Measurements from ENCODE around the gene EP400. TPM values are rescaled to one million over a fixed set of nuclear protein-coding genes. Genes with fewer than 3 reads are reported as not detected.

The EP400 gene
- total RNA-seq, 1 donor from 2014 or later = 41.4 TPM

GRCh38 chr12:132114667-132115066 is 164.9 kb downstream of the EP400 start:
- DNase-seq (no peak), ATAC-seq (no peak)
- intact Hi-C loops (cut with DNase I) = no loop called here
- Histone ChIP-seq H3K9me3 (no peaks in the 10 kb centered on the region), H3K27me3 (no peaks in the 10 kb centered on the region), H3K36me3 (peaks cover 56% of the 10 kb centered on the region), H3K27ac (no peak overlapping the region), H3K4me3 (no peak overlapping the region), H3K4me1 (no peaks in the 10 kb centered on the region)
- no peak for TF ChIP-seq CTCF (IDR thresholded peaks at IDR 0.05)

GRCh38 chr12:132115500-132115899 is 165.8 kb downstream of the EP400 start:
- H3K4me3 ChIP-seq = no peak overlapping the region
- no peaks in the 10 kb centered on the region for H3K4me1 ChIP-seq
- ATAC-seq (no peak), DNase-seq (no peak)
- intact Hi-C loops (cut with DNase I) = no loop called here
- H3K27ac ChIP-seq = no peak overlapping the region
- H3K9me3 ChIP-seq = no peaks in the 10 kb centered on the region
- no peaks in the 10 kb centered on the region for H3K27me3 ChIP-seq
- TF ChIP-seq CTCF (IDR thresholded peaks at IDR 0.05) = no peak
- peaks cover 56% of the 10 kb centered on the region for H3K36me3 ChIP-seq

- Histone ChIP-seq H3K4me1 (no peaks in the 10 kb centered on the region), H3K36me3 (peaks cover 56% of the 10 kb centered on the region), H3K4me3 (no peak overlapping the region), H3K27me3 (no peaks in the 10 kb centered on the region), H3K27ac (no peak overlapping the region), H3K9me3 (no peaks in the 10 kb centered on the region)
- ATAC-seq = peak; percentile 26
- intact Hi-C loops (cut with DNase I) = no loop called here
- peak; percentile 59 for DNase-seq
- no peak for TF ChIP-seq CTCF (IDR thresholded peaks at IDR 0.05)
Observed at GRCh38 chr12:132116709-132117557, 167.2 kb downstream of the EP400 start.

GRCh38 chr12:132117558-132117875 is 167.8 kb downstream of the EP400 start:
- no peak for DNase-seq
- no peaks in the 10 kb centered on the region for H3K27me3 ChIP-seq
- no peak overlapping the region for H3K4me3 ChIP-seq
- H3K4me1 ChIP-seq = no peaks in the 10 kb centered on the region
- intact Hi-C loops (cut with DNase I) = no loop called here
- H3K9me3 ChIP-seq = no peaks in the 10 kb centered on the region
- H3K27ac ChIP-seq = no peak overlapping the region
- no peak for TF ChIP-seq CTCF (IDR thresholded peaks at IDR 0.05)
- H3K36me3 ChIP-seq = peaks cover 61% of the 10 kb centered on the region
- ATAC-seq = peak; percentile 16

GRCh38 chr12:132118876-132119275 is 169.1 kb downstream of the EP400 start:
- ATAC-seq = no peak
- Histone ChIP-seq H3K9me3 (no peaks in the 10 kb centered on the region), H3K27me3 (no peaks in the 10 kb centered on the region), H3K36me3 (peaks cover 60% of the 10 kb centered on the region), H3K4me1 (no peaks in the 10 kb centered on the region), H3K4me3 (no peak overlapping the region), H3K27ac (no peak overlapping the region)
- intact Hi-C loops (cut with DNase I) = no loop called here
- no peak for DNase-seq
- TF ChIP-seq CTCF (IDR thresholded peaks at IDR 0.05) = no peak

Data from upper lobe of right lung (tissue), 1 donor.